ENCODE data around the gene KIF26B. TPM values are rescaled to one million over a fixed set of nuclear protein-coding genes. Genes with fewer than 3 reads are reported as not detected.

Gene KIF26B
- total RNA-seq, 1 donor from 2014 or later, result 8.8 TPM

- H3K27ac Mint-ChIP-seq (ENCODE audit: unreplicated experiment), result no peak overlapping the region
- peaks cover 3% of the 10 kb centered on the region for H3K4me1 Mint-ChIP-seq (ENCODE audit: unreplicated experiment)
- H3K36me3 Mint-ChIP-seq (ENCODE audit: unreplicated experiment), result no peaks in the 10 kb centered on the region
- no peak for TF ChIP-seq CTCF (IDR thresholded peaks at IDR 0.05)
- no peaks in the 10 kb centered on the region for H3K27me3 Mint-ChIP-seq (ENCODE audit: unreplicated experiment)
- H3K4me3 Mint-ChIP-seq (ENCODE audit: unreplicated experiment), result no peak overlapping the region
- DNase-seq (ENCODE audit: extremely low spot score, unreplicated experiment), result no peak
- H3K9me3 Mint-ChIP-seq (ENCODE audit: unreplicated experiment), result no peaks in the 10 kb centered on the region
These were observed 278.8 kb downstream of the KIF26B start for GRCh38 chr1:245433561-245433960.

GRCh38 chr1:245434280-245434679 lies 279.5 kb downstream of the KIF26B start:
- no peak for DNase-seq (ENCODE audit: extremely low spot score, unreplicated experiment)
- TF ChIP-seq CTCF (IDR thresholded peaks at IDR 0.05), result no peak
- Mint-ChIP-seq H3K9me3 (ENCODE audit: unreplicated experiment) (no peaks in the 10 kb centered on the region), H3K27me3 (ENCODE audit: unreplicated experiment) (no peaks in the 10 kb centered on the region), H3K36me3 (ENCODE audit: unreplicated experiment) (no peaks in the 10 kb centered on the region), H3K4me3 (ENCODE audit: unreplicated experiment) (no peak overlapping the region), H3K4me1 (ENCODE audit: unreplicated experiment) (no peaks in the 10 kb centered on the region), H3K27ac (ENCODE audit: unreplicated experiment) (no peak overlapping the region)

- DNase-seq (ENCODE audit: extremely low spot score, unreplicated experiment), result no peak
These were observed 281.6 kb downstream of the KIF26B start for GRCh38 chr1:245436407-245436806.

GRCh38 chr1:245437369-245438062 lies 282.7 kb downstream of the KIF26B start:
- no peak overlapping the region for H3K4me3 Mint-ChIP-seq (ENCODE audit: unreplicated experiment)
- no peaks in the 10 kb centered on the region for H3K27me3 Mint-ChIP-seq (ENCODE audit: unreplicated experiment)
- no peaks in the 10 kb centered on the region for H3K4me1 Mint-ChIP-seq (ENCODE audit: unreplicated experiment)
- H3K27ac Mint-ChIP-seq (ENCODE audit: unreplicated experiment), result no peak overlapping the region
- DNase-seq (ENCODE audit: extremely low spot score, unreplicated experiment), result no peak
- H3K9me3 Mint-ChIP-seq (ENCODE audit: unreplicated experiment), result no peaks in the 10 kb centered on the region
- H3K36me3 Mint-ChIP-seq (ENCODE audit: unreplicated experiment), result no peaks in the 10 kb centered on the region
- TF ChIP-seq CTCF (IDR thresholded peaks at IDR 0.05), result no peak

More at GRCh38 chr1:245436407-245436806, 281.6 kb downstream of the KIF26B start:
- H3K27me3 Mint-ChIP-seq (ENCODE audit: unreplicated experiment), result no peaks in the 10 kb centered on the region
- H3K27ac Mint-ChIP-seq (ENCODE audit: unreplicated experiment), result no peak overlapping the region
- H3K9me3 Mint-ChIP-seq (ENCODE audit: unreplicated experiment), result no peaks in the 10 kb centered on the region
- H3K36me3 Mint-ChIP-seq (ENCODE audit: unreplicated experiment), result no peaks in the 10 kb centered on the region
- no peaks in the 10 kb centered on the region for H3K4me1 Mint-ChIP-seq (ENCODE audit: unreplicated experiment)
- no peak overlapping the region for H3K4me3 Mint-ChIP-seq (ENCODE audit: unreplicated experiment)
- no peak for TF ChIP-seq CTCF (IDR thresholded peaks at IDR 0.05)

GRCh38 chr1:245440922-245441321 lies 286.1 kb downstream of the KIF26B start:
- no peaks in the 10 kb centered on the region for H3K36me3 Mint-ChIP-seq (ENCODE audit: unreplicated experiment)
- H3K4me3 Mint-ChIP-seq (ENCODE audit: unreplicated experiment), result no peak overlapping the region
- DNase-seq (ENCODE audit: extremely low spot score, unreplicated experiment), result no peak
- H3K4me1 Mint-ChIP-seq (ENCODE audit: unreplicated experiment), result no peaks in the 10 kb centered on the region
- H3K27ac Mint-ChIP-seq (ENCODE audit: unreplicated experiment), result no peak overlapping the region
- peaks cover 3% of the 10 kb centered on the region for H3K9me3 Mint-ChIP-seq (ENCODE audit: unreplicated experiment)
- H3K27me3 Mint-ChIP-seq (ENCODE audit: unreplicated experiment), result no peaks in the 10 kb centered on the region
- no peak for TF ChIP-seq CTCF (IDR thresholded peaks at IDR 0.05)

Measured in osteocyte (in vitro differentiated cells).